ENCODE measurements around the gene UGT1A10.
"Not testable (repeated sequence)": the region's sequence is repeated elsewhere in the genome, so short reads cannot be mapped to it uniquely, and the experiment has no call there.

UGT1A10 gene

GRCh38 chr2:233743464-233744259, 107.4 kb downstream of the UGT1A10 start:
- no peak for DNase-seq (ENCODE audit: low read depth in 2 of 2)

- no peak for DNase-seq (ENCODE audit: low read depth in 2 of 2)
Measured at GRCh38 chr2:233745073-233745755, 109.0 kb downstream of the UGT1A10 start.

- DNase-seq (ENCODE audit: low read depth in 2 of 2), result not testable (repeated sequence)
Measured at GRCh38 chr2:233745838-233746237, 109.6 kb downstream of the UGT1A10 start.

- no peak for DNase-seq (ENCODE audit: low read depth in 2 of 2)
Measured at GRCh38 chr2:233746475-233747282, 110.4 kb downstream of the UGT1A10 start.

- no peak for DNase-seq (ENCODE audit: low read depth in 2 of 2)
Measured at GRCh38 chr2:233747283-233747544, 111.0 kb downstream of the UGT1A10 start.

GRCh38 chr2:233750689-233751088, 114.4 kb downstream of the UGT1A10 start:
- DNase-seq (ENCODE audit: low read depth in 2 of 2), result not testable (repeated sequence)

GRCh38 chr2:233751212-233752009, 115.2 kb downstream of the UGT1A10 start:
- not testable (repeated sequence) for DNase-seq (ENCODE audit: low read depth in 2 of 2)

- no peak for DNase-seq (ENCODE audit: low read depth in 2 of 2)
Measured at GRCh38 chr2:233754872-233755611, 118.8 kb downstream of the UGT1A10 start.

- no peak for DNase-seq (ENCODE audit: low read depth in 2 of 2)
Measured at GRCh38 chr2:233756429-233757081, 120.3 kb downstream of the UGT1A10 start.

GRCh38 chr2:233758141-233758540, 121.9 kb downstream of the UGT1A10 start:
- DNase-seq (ENCODE audit: low read depth in 2 of 2), result no peak

GRCh38 chr2:233758849-233759248, 122.6 kb downstream of the UGT1A10 start:
- DNase-seq (ENCODE audit: low read depth in 2 of 2), result no peak

- DNase-seq (ENCODE audit: low read depth in 2 of 2), result no peak
Measured at GRCh38 chr2:233760043-233760442, 123.8 kb downstream of the UGT1A10 start, which contains the start of gene UGT1A1. Gene UGT1A1, plus strand, starts transcription at chr2:233760270. Its CDS starts 18 bp downstream, at chr2:233760288.

GRCh38 chr2:233761040-233761769, 125.0 kb downstream of the UGT1A10 start:
- no peak for DNase-seq (ENCODE audit: low read depth in 2 of 2)

GRCh38 chr2:233764264-233764663, 128.0 kb downstream of the UGT1A10 start:
- DNase-seq (ENCODE audit: low read depth in 2 of 2), result no peak

- no peak for DNase-seq (ENCODE audit: low read depth in 2 of 2)
Measured at GRCh38 chr2:233764761-233765160, 128.5 kb downstream of the UGT1A10 start.

GRCh38 chr2:233766416-233766815, 130.2 kb downstream of the UGT1A10 start:
- DNase-seq (ENCODE audit: low read depth in 2 of 2), result no peak

GRCh38 chr2:233768076-233768475, 131.8 kb downstream of the UGT1A10 start:
- no peak for DNase-seq (ENCODE audit: low read depth in 2 of 2)

- no peak for DNase-seq (ENCODE audit: low read depth in 2 of 2)
Measured at GRCh38 chr2:233769260-233769659, 133.0 kb downstream of the UGT1A10 start.

GRCh38 chr2:233772153-233772552, 135.9 kb downstream of the UGT1A10 start:
- no peak for DNase-seq (ENCODE audit: low read depth in 2 of 2)

GRCh38 chr2:233772583-233772982, 136.3 kb downstream of the UGT1A10 start:
- no peak for DNase-seq (ENCODE audit: low read depth in 2 of 2)
